Mesothelial cell of epicardium (in vitro differentiated cells): ENCODE data around the gene PDXDC1. TPM values are rescaled to one million over a fixed set of nuclear protein-coding genes. Genes with fewer than 3 reads are reported as not detected.

Source experiments
- DNase-seq, 2 experiments: peaks; one replicate each; pipeline ENCODE4 v3.0.0; 2021; ENCODE audit warnings: low spot score in 2 of 2; ENCODE audit not compliant: unreplicated experiment in 2 of 2
- H3K27ac Mint-ChIP-seq: 2 replicates; pipeline ENCODE4 v1.8.0; 2021; ENCODE audit warnings: mixed read lengths
- H3K27me3 Mint-ChIP-seq: 2 replicates; pipeline ENCODE4 v1.8.0; 2021; ENCODE audit warnings: low read depth, mixed read lengths
- H3K36me3 Mint-ChIP-seq: 2 replicates; pipeline ENCODE4 v1.8.0; 2021; ENCODE audit warnings: mixed read lengths
- H3K4me1 Mint-ChIP-seq: 2 replicates; pipeline ENCODE4 v1.8.0; 2021; ENCODE audit warnings: mixed read lengths
- H3K4me3 Mint-ChIP-seq: 2 replicates; pipeline ENCODE4 v1.8.0; 2021; ENCODE audit warnings: mild to moderate bottlenecking, moderate library complexity, mixed read lengths
- H3K9me3 Mint-ChIP-seq: 2 replicates; pipeline ENCODE4 v1.8.0; 2021; ENCODE audit warnings: mixed read lengths
- CTCF ChIP-seq: fragments of 200-600 bp; sonication (generic); IDR thresholded peaks from one replicate; pipeline ENCODE4 v1.5.0; 2021; ENCODE audit warnings: antibody characterized with exemption; ENCODE audit not compliant: unreplicated experiment
- total RNA-seq: library from RNA; stranded (reverse); gene quantifications from 3 replicates; pipeline ENCODE4 v1.2.1, GENCODE V29; 2021

Gene PDXDC1
- total RNA-seq, 1 donor from 2014 or later, result 115 TPM

- H3K4me3 Mint-ChIP-seq, result no peak overlapping the region
- H3K4me1 Mint-ChIP-seq, result no peaks in the 10 kb centered on the region
- TF ChIP-seq CTCF, result no peak
- H3K36me3 Mint-ChIP-seq, result peaks cover 40% of the 10 kb centered on the region
- H3K27ac Mint-ChIP-seq, result no peak overlapping the region
- no peak for DNase-seq
- H3K9me3 Mint-ChIP-seq, result no peaks in the 10 kb centered on the region
- H3K27me3 Mint-ChIP-seq, result no peaks in the 10 kb centered on the region
These were observed 56.4 kb downstream of the PDXDC1 start for GRCh38 chr16:15031179-15031578.

- no peaks in the 10 kb centered on the region for H3K27me3 Mint-ChIP-seq
- no peak for TF ChIP-seq CTCF
- no peak for DNase-seq
- H3K27ac Mint-ChIP-seq, result no peak overlapping the region
- no peak overlapping the region for H3K4me3 Mint-ChIP-seq
- H3K9me3 Mint-ChIP-seq, result no peaks in the 10 kb centered on the region
- peaks cover 40% of the 10 kb centered on the region for H3K36me3 Mint-ChIP-seq
- no peaks in the 10 kb centered on the region for H3K4me1 Mint-ChIP-seq
These were observed 56.8 kb downstream of the PDXDC1 start for GRCh38 chr16:15031586-15031985.

GRCh38 chr16:15032547-15033308 lies 57.9 kb downstream of the PDXDC1 start:
- no peak overlapping the region for H3K27ac Mint-ChIP-seq
- peaks cover 49% of the 10 kb centered on the region for H3K36me3 Mint-ChIP-seq
- H3K4me1 Mint-ChIP-seq, result no peaks in the 10 kb centered on the region
- H3K4me3 Mint-ChIP-seq, result no peak overlapping the region
- no peak for TF ChIP-seq CTCF
- no peak for DNase-seq
- no peaks in the 10 kb centered on the region for H3K27me3 Mint-ChIP-seq
- no peaks in the 10 kb centered on the region for H3K9me3 Mint-ChIP-seq

- Mint-ChIP-seq H3K36me3 (peaks cover 52% of the 10 kb centered on the region), H3K27ac (no peak overlapping the region), H3K9me3 (no peaks in the 10 kb centered on the region), H3K4me3 (no peak overlapping the region), H3K4me1 (no peaks in the 10 kb centered on the region), H3K27me3 (no peaks in the 10 kb centered on the region)
- TF ChIP-seq CTCF, result no peak
- no peak for DNase-seq
These were observed 58.5 kb downstream of the PDXDC1 start for GRCh38 chr16:15033309-15033707.

GRCh38 chr16:15034266-15035162 lies 59.7 kb downstream of the PDXDC1 start:
- DNase-seq, result no peak
- Mint-ChIP-seq H3K27me3 (no peaks in the 10 kb centered on the region), H3K9me3 (no peaks in the 10 kb centered on the region), H3K4me1 (no peaks in the 10 kb centered on the region), H3K36me3 (peaks cover 55% of the 10 kb centered on the region), H3K4me3 (no peak overlapping the region), H3K27ac (no peak overlapping the region)
- no peak for TF ChIP-seq CTCF
